Measurements from ENCODE around the gene PRND.

Gene PRND

DNA sequence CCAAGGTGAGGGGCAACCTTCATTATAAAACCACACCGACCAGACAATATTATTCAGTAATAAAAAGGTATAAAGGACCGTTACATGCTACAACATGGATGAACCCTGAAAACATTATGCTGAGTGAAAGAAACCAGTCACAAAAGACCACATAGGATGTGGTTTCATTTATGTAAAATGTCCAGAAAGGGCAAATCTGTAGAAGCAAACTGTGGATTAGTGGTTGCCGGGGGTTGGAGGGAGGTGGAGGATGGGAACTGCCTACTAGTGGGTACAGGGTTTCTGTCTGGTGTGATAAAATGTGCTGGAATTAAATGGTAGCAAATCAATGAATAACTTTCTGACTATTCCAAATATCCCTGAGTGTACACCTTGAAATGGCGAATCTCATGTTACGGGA, 10.2 kb upstream of the PRND start:
- TF ChIP-seq, protein P1, sequence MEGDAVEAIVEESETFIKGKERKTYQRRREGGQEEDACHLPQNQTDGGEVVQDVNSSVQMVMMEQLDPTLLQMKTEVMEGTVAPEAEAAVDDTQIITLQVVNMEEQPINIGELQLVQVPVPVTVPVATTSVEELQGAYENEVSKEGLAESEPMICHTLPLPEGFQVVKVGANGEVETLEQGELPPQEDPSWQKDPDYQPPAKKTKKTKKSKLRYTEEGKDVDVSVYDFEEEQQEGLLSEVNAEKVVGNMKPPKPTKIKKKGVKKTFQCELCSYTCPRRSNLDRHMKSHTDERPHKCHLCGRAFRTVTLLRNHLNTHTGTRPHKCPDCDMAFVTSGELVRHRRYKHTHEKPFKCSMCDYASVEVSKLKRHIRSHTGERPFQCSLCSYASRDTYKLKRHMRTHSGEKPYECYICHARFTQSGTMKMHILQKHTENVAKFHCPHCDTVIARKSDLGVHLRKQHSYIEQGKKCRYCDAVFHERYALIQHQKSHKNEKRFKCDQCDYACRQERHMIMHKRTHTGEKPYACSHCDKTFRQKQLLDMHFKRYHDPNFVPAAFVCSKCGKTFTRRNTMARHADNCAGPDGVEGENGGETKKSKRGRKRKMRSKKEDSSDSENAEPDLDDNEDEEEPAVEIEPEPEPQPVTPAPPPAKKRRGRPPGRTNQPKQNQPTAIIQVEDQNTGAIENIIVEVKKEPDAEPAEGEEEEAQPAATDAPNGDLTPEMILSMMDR (IDR thresholded peaks at IDR 0.05; ENCODE audit: low read length): no peak
- TF ChIP-seq EZH2phosphoT487 (IDR thresholded peaks at IDR 0.05; ENCODE audit: low read length) (no peak), EZH2 (optimal IDR thresholded peaks at IDR 0.05; ENCODE audit: low read depth, low read length) (no peak)
- Histone ChIP-seq H3K27me3 (replicated peaks; ENCODE audit: insufficient read depth, low read length) (no peaks in the 10 kb centered on the region), H3K79me2 (ENCODE audit: low read length) (no peaks in the 10 kb centered on the region), H3K36me3 (replicated peaks; ENCODE audit: insufficient read depth, low read length) (no peaks in the 10 kb centered on the region), H3K9ac (ENCODE audit: low read length) (no peak overlapping the region), H3K9me2 (replicated peaks; ENCODE audit: insufficient read depth, low read length) (no peaks in the 10 kb centered on the region), H4K20me1 (ENCODE audit: insufficient read depth, low read length) (no peaks in the 10 kb centered on the region), H3K4me2 (ENCODE audit: low read depth, low read length) (peak overlapping the region; percentile 42), H2AFZ (ENCODE audit: low read length) (peak overlapping the region; percentile 25), H3K27ac (ENCODE audit: low read length) (peak overlapping the region; percentile 2; the same call in 1 of the 2 replicates), H3K4me1 (ENCODE audit: low read length) (peaks cover 7% of the 10 kb centered on the region), H3K9me3 (replicated peaks; ENCODE audit: insufficient read depth, low read length) (no peaks in the 10 kb centered on the region), H3F3A (ENCODE audit: insufficient read depth, low read length) (no peaks in the 10 kb centered on the region), H3K4me3 (ENCODE audit: low read length) (peak overlapping the region; percentile 14)
- peak; percentile 65 for DNase-seq

GRCh38 chr20:4713401-4713800, 8.3 kb upstream of the PRND start:
- Histone ChIP-seq H3K4me2 (ENCODE audit: low read depth, low read length) (no peak overlapping the region), H3K4me1 (ENCODE audit: low read length) (peaks cover 7% of the 10 kb centered on the region), H2AFZ (ENCODE audit: low read length) (no peak overlapping the region), H3F3A (ENCODE audit: insufficient read depth, low read length) (no peaks in the 10 kb centered on the region), H3K36me3 (replicated peaks; ENCODE audit: insufficient read depth, low read length) (no peaks in the 10 kb centered on the region), H3K9me3 (replicated peaks; ENCODE audit: insufficient read depth, low read length) (no peaks in the 10 kb centered on the region), H3K4me3 (ENCODE audit: low read length) (no peak overlapping the region), H3K9ac (ENCODE audit: low read length) (no peak overlapping the region), H3K9me2 (replicated peaks; ENCODE audit: insufficient read depth, low read length) (no peaks in the 10 kb centered on the region), H3K79me2 (ENCODE audit: low read length) (no peaks in the 10 kb centered on the region), H3K27me3 (replicated peaks; ENCODE audit: insufficient read depth, low read length) (no peaks in the 10 kb centered on the region), H4K20me1 (ENCODE audit: insufficient read depth, low read length) (no peaks in the 10 kb centered on the region), H3K27ac (ENCODE audit: low read length) (no peak overlapping the region)
- TF ChIP-seq EZH2 (optimal IDR thresholded peaks at IDR 0.05; ENCODE audit: low read depth, low read length): no peak
- no peak for TF ChIP-seq EZH2phosphoT487 (IDR thresholded peaks at IDR 0.05; ENCODE audit: low read length)
- TF ChIP-seq, protein P1 (IDR thresholded peaks at IDR 0.05; ENCODE audit: low read length): no peak
- DNase-seq: no peak

DNA sequence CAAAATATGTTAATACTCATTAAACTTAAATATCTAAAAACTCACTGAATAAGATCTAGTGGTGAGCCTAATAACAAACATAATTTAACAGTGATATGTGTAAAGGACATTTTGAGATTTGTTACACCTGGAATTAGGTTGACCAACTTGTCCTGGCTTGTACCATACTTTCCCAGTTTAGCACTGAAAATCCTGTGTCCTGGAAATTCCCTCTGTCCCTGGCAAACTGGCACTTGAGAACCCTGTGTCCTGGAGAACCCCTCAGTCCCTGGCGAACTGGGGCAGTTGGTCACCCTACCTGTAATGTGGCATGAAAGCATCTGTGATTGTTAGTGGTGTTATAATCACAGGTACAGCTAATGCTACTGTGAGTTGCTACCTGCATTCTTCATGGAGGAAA, 6.9 kb upstream of the PRND start:
- Histone ChIP-seq H3K9me3 (replicated peaks; ENCODE audit: insufficient read depth, low read length) (no peaks in the 10 kb centered on the region), H3K9ac (ENCODE audit: low read length) (no peak overlapping the region), H3K4me2 (ENCODE audit: low read depth, low read length) (no peak overlapping the region), H3K4me1 (ENCODE audit: low read length) (peaks cover 15% of the 10 kb centered on the region), H3K79me2 (ENCODE audit: low read length) (no peaks in the 10 kb centered on the region), H3K9me2 (replicated peaks; ENCODE audit: insufficient read depth, low read length) (no peaks in the 10 kb centered on the region), H3K36me3 (replicated peaks; ENCODE audit: insufficient read depth, low read length) (no peaks in the 10 kb centered on the region), H4K20me1 (ENCODE audit: insufficient read depth, low read length) (no peaks in the 10 kb centered on the region), H2AFZ (ENCODE audit: low read length) (no peak overlapping the region), H3F3A (ENCODE audit: insufficient read depth, low read length) (peaks cover 3% of the 10 kb centered on the region), H3K4me3 (ENCODE audit: low read length) (no peak overlapping the region), H3K27ac (ENCODE audit: low read length) (no peak overlapping the region), H3K27me3 (replicated peaks; ENCODE audit: insufficient read depth, low read length) (no peaks in the 10 kb centered on the region)
- DNase-seq: no peak
- TF ChIP-seq, protein P1 (IDR thresholded peaks at IDR 0.05; ENCODE audit: low read length): no peak
- TF ChIP-seq EZH2phosphoT487 (IDR thresholded peaks at IDR 0.05; ENCODE audit: low read length) (no peak), EZH2 (optimal IDR thresholded peaks at IDR 0.05; ENCODE audit: low read depth, low read length) (no peak)

All from MM.1S (cell line).